Measurements from ENCODE around the gene NPAS1. TPM values are rescaled to one million over a fixed set of nuclear protein-coding genes. Genes with fewer than 3 reads are reported as not detected.

The NPAS1 gene
- polyA plus RNA-seq, 1 donor (not counting 4 experiments of a cell fraction or from before 2014, with no cell fraction given) = 0.42 TPM

DNA sequence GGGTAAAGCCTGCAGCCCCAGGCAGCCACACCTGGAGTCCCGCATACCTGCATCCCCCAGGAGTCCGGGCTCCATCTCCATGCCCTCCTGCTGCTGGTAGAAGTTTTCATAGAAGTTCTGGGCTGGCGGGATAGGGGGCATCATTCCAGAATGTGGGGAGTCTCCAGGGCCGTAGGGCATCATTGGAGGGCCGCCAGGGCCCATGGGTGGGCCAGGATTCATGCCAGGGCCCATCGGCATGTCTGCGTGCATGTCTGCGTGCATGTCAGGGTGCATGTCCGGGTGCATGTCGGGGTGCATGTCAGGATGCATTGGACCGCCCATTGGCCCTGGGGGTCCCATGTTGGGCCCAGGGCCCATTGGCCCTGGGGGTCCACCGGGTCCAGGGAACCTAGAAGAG is 52.1 kb downstream of the NPAS1 start:
- FAIRE-seq = no peak
- no peak for DNase-seq (ENCODE audit: low read depth, low spot score)
- TF ChIP-seq EZH2 (IDR thresholded peaks at IDR 0.05; ENCODE audit: low read length) (no peak), CTCF (optimal IDR thresholded peaks at IDR 0.05 in 1 of 3, IDR thresholded peaks at IDR 0.05 in 1 of 3, conservative IDR thresholded peaks at IDR 0.05 in 1 of 3; ENCODE audit: extremely low read depth in 1 of 3, insufficient read depth in 2 of 3, low read length in 3 of 3) (no peak)
- Histone ChIP-seq H3K27ac (ENCODE audit: control insufficient read depth, insufficient read depth, low read length) (no peak overlapping the region), H3K79me2 (ENCODE audit: control insufficient read depth, insufficient read depth, low read length) (peaks cover 19% of the 10 kb centered on the region), H3K4me2 (ENCODE audit: control insufficient read depth, extremely low read depth, insufficient read depth, low read depth, low read length) (no peak overlapping the region), H3K4me3 (ENCODE audit: control insufficient read depth in 2 of 3, extremely low read depth in 1 of 3, insufficient read depth in 2 of 3, low read depth in 1 of 3, low read length in 3 of 3) (no peak overlapping the region), H4K20me1 (ENCODE audit: control insufficient read depth, extremely low read depth, insufficient read depth, low read length) (peaks cover 4% of the 10 kb centered on the region), H2AFZ (ENCODE audit: control insufficient read depth, low read length) (no peak overlapping the region), H3K36me3 (ENCODE audit: control insufficient read depth in 2 of 2, extremely low read depth in 1 of 2, insufficient read depth in 2 of 2, low read length in 2 of 2) (peaks cover 49 to 53% of the 10 kb centered on the region in 2 experiments), H3K27me3 (ENCODE audit: control insufficient read depth, extremely low read depth, insufficient read depth, low read length) (no peaks in the 10 kb centered on the region), H3K4me1 (ENCODE audit: control insufficient read depth, extremely low read depth, insufficient read depth, low read length) (no peaks in the 10 kb centered on the region), H3K9me3 (ENCODE audit: control insufficient read depth, low read depth, low read length) (no peaks in the 10 kb centered on the region), H3K9ac (ENCODE audit: control insufficient read depth, extremely low read depth, insufficient read depth, low read length) (no peak overlapping the region), H3K9me1 (ENCODE audit: control insufficient read depth, extremely low read depth, insufficient read depth, low read length) (no peaks in the 10 kb centered on the region)
- dilution Hi-C loops (cut with MboI; ENCODE audit: extremely low pct_ligation_motif_present, low sequenced_read_pairs) = no loop called here

DNA sequence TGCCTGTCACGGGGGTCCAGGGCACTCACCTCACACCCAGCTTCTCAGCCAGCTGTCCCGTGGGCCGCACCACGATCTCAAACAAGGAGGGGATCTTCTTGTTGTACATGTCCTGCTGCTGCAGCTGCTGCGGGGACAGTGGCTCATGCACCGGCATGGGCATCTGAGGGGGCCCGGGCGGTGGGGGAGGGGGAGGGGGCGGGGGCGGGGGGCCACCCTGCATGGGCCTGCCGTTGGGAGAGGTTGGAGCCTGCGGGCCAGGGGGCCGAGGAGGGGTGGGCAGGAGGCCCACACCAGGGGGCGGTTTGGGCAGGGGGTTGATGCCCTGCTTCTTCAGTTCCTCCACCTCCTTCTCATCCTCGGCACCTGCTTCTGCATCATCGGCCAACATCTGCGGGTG is 52.7 kb downstream of the NPAS1 start:
- no peak overlapping the region for H3K27ac ChIP-seq (ENCODE audit: control insufficient read depth, insufficient read depth, low read length)
- H3K9me3 ChIP-seq (ENCODE audit: control insufficient read depth, low read depth, low read length) = no peaks in the 10 kb centered on the region
- no peaks in the 10 kb centered on the region for H3K9me1 ChIP-seq (ENCODE audit: control insufficient read depth, extremely low read depth, insufficient read depth, low read length)
- peaks cover 45 to 51% of the 10 kb centered on the region in 2 experiments for H3K36me3 ChIP-seq (ENCODE audit: control insufficient read depth in 2 of 2, extremely low read depth in 1 of 2, insufficient read depth in 2 of 2, low read length in 2 of 2)
- no peak overlapping the region for H3K4me3 ChIP-seq (ENCODE audit: control insufficient read depth in 2 of 3, extremely low read depth in 1 of 3, insufficient read depth in 2 of 3, low read depth in 1 of 3, low read length in 3 of 3)
- TF ChIP-seq CTCF (optimal IDR thresholded peaks at IDR 0.05 in 1 of 3, IDR thresholded peaks at IDR 0.05 in 1 of 3, conservative IDR thresholded peaks at IDR 0.05 in 1 of 3; ENCODE audit: extremely low read depth in 1 of 3, insufficient read depth in 2 of 3, low read length in 3 of 3) = no peak
- no peaks in the 10 kb centered on the region for H3K4me1 ChIP-seq (ENCODE audit: control insufficient read depth, extremely low read depth, insufficient read depth, low read length)
- dilution Hi-C loops (cut with MboI; ENCODE audit: extremely low pct_ligation_motif_present, low sequenced_read_pairs) = no loop called here
- peaks cover 19% of the 10 kb centered on the region for H3K79me2 ChIP-seq (ENCODE audit: control insufficient read depth, insufficient read depth, low read length)
- DNase-seq (ENCODE audit: low read depth, low spot score) (no peak), FAIRE-seq (no peak)
- H4K20me1 ChIP-seq (ENCODE audit: control insufficient read depth, extremely low read depth, insufficient read depth, low read length) = peaks cover 4% of the 10 kb centered on the region
- H3K4me2 ChIP-seq (ENCODE audit: control insufficient read depth, extremely low read depth, insufficient read depth, low read depth, low read length) = no peak overlapping the region
- H3K27me3 ChIP-seq (ENCODE audit: control insufficient read depth, extremely low read depth, insufficient read depth, low read length) = no peaks in the 10 kb centered on the region
- H3K9ac ChIP-seq (ENCODE audit: control insufficient read depth, extremely low read depth, insufficient read depth, low read length) = no peak overlapping the region
- H2AFZ ChIP-seq (ENCODE audit: control insufficient read depth, low read length) = no peak overlapping the region
